A673 (cell line): Measurements from ENCODE around the gene SEZ6L. TPM values are rescaled to one million over a fixed set of nuclear protein-coding genes. Genes with fewer than 3 reads are reported as not detected.

Experiments used
- BruUV-seq: library from RNA; stranded (reverse); fragments of 400-500 nt; replicated peaks from 2 replicates; lab custom pipeline; 2021; lab: Mats Ljungman, UMichigan
- CTCF ChIA-PET: fragments of 300-600 bp; sonication (Branson Sonifier 250); formaldehyde crosslinking; loops from one replicate; lab custom pipeline; 2022; ENCODE audit warnings: antibody characterized with exemption; lab: Charles Lee
- POLR2A ChIA-PET: fragments of 300-600 bp; sonication (Branson Sonifier 250); formaldehyde crosslinking; loops from one replicate; lab custom pipeline; 2022; ENCODE audit warnings: antibody characterized with exemption; ENCODE audit not compliant: low non-redundant PET; lab: Charles Lee
- DNase-seq: peaks from one replicate; pipeline ENCODE4 v3.0.0-alpha.2; 2015; ENCODE audit warnings: low spot score
- H3K27ac ChIP-seq: fragments of 200-600 bp; sonication (generic); 2 replicates; pipeline ENCODE4 v1.5.1; 2016; ENCODE audit warnings: mixed run types, low read depth, mild to moderate bottlenecking, mixed read lengths, antibody characterized with exemption, low read length; ENCODE audit not compliant: poor library complexity, severe bottlenecking
- H3K27me3 ChIP-seq: fragments of 200-600 bp; sonication (generic); replicated peaks from 2 replicates; pipeline ENCODE4 v1.6.1; 2017; ENCODE audit warnings: mixed run types, low read depth, mild to moderate bottlenecking, mixed read lengths, antibody characterized with exemption, low read length; ENCODE audit not compliant: insufficient read depth, poor library complexity
- H3K36me3 ChIP-seq: fragments of 200-600 bp; sonication (generic); 2 replicates; pipeline ENCODE4 v1.6.1; 2016; ENCODE audit warnings: mixed run types, mild to moderate bottlenecking, mixed read lengths, antibody characterized with exemption, low read length; ENCODE audit not compliant: insufficient read depth, poor library complexity, severe bottlenecking
- H3K4me1 ChIP-seq: fragments of 200-600 bp; sonication (generic); 2 replicates; pipeline ENCODE4 v1.6.1; 2017; ENCODE audit warnings: mixed run types, mild to moderate bottlenecking, mixed read lengths, antibody characterized with exemption, low read length; ENCODE audit not compliant: insufficient read depth, poor library complexity, severe bottlenecking
- H3K4me3 ChIP-seq: fragments of 200-600 bp; sonication (generic); 2 replicates; pipeline ENCODE4 v1.5.1; 2016; ENCODE audit warnings: low read depth, mixed run types, mild to moderate bottlenecking, mixed read lengths, low read length; ENCODE audit not compliant: poor library complexity, severe bottlenecking
- H3K9me3 ChIP-seq: fragments of 200-600 bp; sonication (generic); 2 replicates; pipeline ENCODE4 v1.6.1; 2016; ENCODE audit warnings: mixed run types, low read depth, mild to moderate bottlenecking, mixed read lengths, antibody characterized with exemption, low read length; ENCODE audit not compliant: poor library complexity, severe bottlenecking
- CTCF ChIP-seq: fragments of 300-800, 200-600 bp; sonication (generic); conservative IDR thresholded peaks from 2 replicates; pipeline ENCODE4 v1.5.1; 2017; ENCODE audit warnings: low read depth, mild to moderate bottlenecking, antibody characterized with exemption, low read length, moderate library complexity, mixed read lengths
- EZH2 ChIP-seq: fragments of 200-600 bp; sonication (generic); IDR thresholded peaks from 2 replicates; pipeline ENCODE4 v1.6.1; 2017; ENCODE audit warnings: borderline replicate concordance, low read depth, mild to moderate bottlenecking, mixed read lengths, antibody characterized with exemption, low read length; ENCODE audit not compliant: poor library complexity, severe bottlenecking
- intact Hi-C: fragments of 100-400 bp; cut with micrococcal nuclease; formaldehyde crosslinking; loops from one replicate; pipeline ENCODE4 v1.10.0; 2022; ENCODE audit not compliant: unreplicated experiment
- total RNA-seq: library from RNA; stranded (reverse); gene quantifications from 2 replicates; pipeline ENCODE4 v1.2.3, GENCODE V29; 2021

The SEZ6L gene
- total RNA-seq, 1 experiment from 2014 or later, result 6.3 TPM

GRCh38 chr22:26292667-26292995 is 123.4 kb downstream of the SEZ6L start:
- BruUV-seq, result no TSS peak
- no peak for TF ChIP-seq EZH2
- no peak for TF ChIP-seq CTCF
- no peak for DNase-seq
- intact Hi-C loops, result no loop called here
- no peak overlapping the region for H3K4me3 ChIP-seq
- H3K27ac ChIP-seq, result no peak overlapping the region
- CTCF ChIA-PET, result no interaction called here
- POLR2A ChIA-PET, result no interaction called here
- H3K9me3 ChIP-seq, result no peaks in the 10 kb centered on the region
- H3K27me3 ChIP-seq, result peaks cover 16% of the 10 kb centered on the region
- H3K4me1 ChIP-seq, result no peaks in the 10 kb centered on the region
- H3K36me3 ChIP-seq, result no peaks in the 10 kb centered on the region

GRCh38 chr22:26295563-26296126 is 126.4 kb downstream of the SEZ6L start:
- POLR2A ChIA-PET, result no interaction called here
- H3K27me3 ChIP-seq, result peaks cover 4% of the 10 kb centered on the region
- CTCF ChIA-PET, result no interaction called here
- BruUV-seq, result no TSS peak
- H3K4me3 ChIP-seq, result no peak overlapping the region
- DNase-seq, result no peak
- H3K4me1 ChIP-seq, result no peaks in the 10 kb centered on the region
- no peak overlapping the region for H3K27ac ChIP-seq
- no peaks in the 10 kb centered on the region for H3K36me3 ChIP-seq
- TF ChIP-seq EZH2 (no peak), CTCF (no peak)
- H3K9me3 ChIP-seq, result no peaks in the 10 kb centered on the region
- intact Hi-C loops, result no loop called here

GRCh38 chr22:26298605-26299310 is 129.5 kb downstream of the SEZ6L start:
- peaks cover 14% of the 10 kb centered on the region for H3K27me3 ChIP-seq
- CTCF ChIA-PET, result no interaction called here
- DNase-seq, result no peak
- TF ChIP-seq EZH2 (no peak), CTCF (no peak)
- H3K9me3 ChIP-seq, result no peaks in the 10 kb centered on the region
- POLR2A ChIA-PET, result no interaction called here
- intact Hi-C loops, result no loop called here
- H3K36me3 ChIP-seq, result no peaks in the 10 kb centered on the region
- H3K4me1 ChIP-seq, result no peaks in the 10 kb centered on the region
- H3K4me3 ChIP-seq, result no peak overlapping the region
- H3K27ac ChIP-seq, result no peak overlapping the region
- no TSS peak for BruUV-seq
